DMS53 treated with DMSO at 0.1 percent for 48 hours (cell line): ENCODE data around the gene KATNB1.
"Not testable (repeated sequence)": the region's sequence is repeated elsewhere in the genome, so short reads cannot be mapped to it uniquely, and the experiment has no call there.

Experiments
- DNase-seq: peaks from one replicate; lab custom pipeline; 2025; ENCODE audit not compliant: unreplicated experiment; lab: John Stamatoyannopoulos, UW

Gene KATNB1

GRCh38 chr16:57770361-57770760 is 34.8 kb downstream of the KATNB1 start:
- peak; percentile 79 for DNase-seq

- DNase-seq = no peak
These were observed 35.7 kb downstream of the KATNB1 start for GRCh38 chr16:57771141-57771785.

- DNase-seq = no peak
These were observed 37.4 kb downstream of the KATNB1 start for GRCh38 chr16:57773019-57773418.

- DNase-seq = no peak
These were observed 38.2 kb downstream of the KATNB1 start for GRCh38 chr16:57773655-57774295.

GRCh38 chr16:57774705-57775285 is 39.2 kb downstream of the KATNB1 start:
- no peak for DNase-seq

GRCh38 chr16:57775661-57776469 is 40.3 kb downstream of the KATNB1 start:
- peak; percentile 73 for DNase-seq

- no peak for DNase-seq
These were observed 43.1 kb downstream of the KATNB1 start for GRCh38 chr16:57778658-57779057.

GRCh38 chr16:57779836-57780235 is 44.3 kb downstream of the KATNB1 start:
- DNase-seq = not testable (repeated sequence)

- no peak for DNase-seq
These were observed 45.8 kb downstream of the KATNB1 start for GRCh38 chr16:57781349-57781740.

GRCh38 chr16:57781741-57782606 is 46.4 kb downstream of the KATNB1 start:
- DNase-seq = no peak

GRCh38 chr16:57782607-57783055 is 47.1 kb downstream of the KATNB1 start:
- DNase-seq = not testable (repeated sequence)

GRCh38 chr16:57783116-57783515 is 47.5 kb downstream of the KATNB1 start:
- DNase-seq = no peak

GRCh38 chr16:57783883-57784282 is 48.3 kb downstream of the KATNB1 start:
- no peak for DNase-seq

- no peak for DNase-seq
These were observed 48.8 kb downstream of the KATNB1 start for GRCh38 chr16:57784334-57784733.

GRCh38 chr16:57785385-57785784 is 49.8 kb downstream of the KATNB1 start:
- no peak for DNase-seq

- no peak for DNase-seq
These were observed 50.4 kb downstream of the KATNB1 start for GRCh38 chr16:57785924-57786323.

- DNase-seq = no peak
These were observed 51.3 kb downstream of the KATNB1 start for GRCh38 chr16:57786632-57787518.

- DNase-seq = no peak
These were observed 51.9 kb downstream of the KATNB1 start for GRCh38 chr16:57787519-57787905.

GRCh38 chr16:57788252-57788841 is 52.8 kb downstream of the KATNB1 start:
- no peak for DNase-seq
